SIG-M5 treated with dmso at 0.1 percent for 504 hours (cell line): ENCODE results near the gene LRPAP1.
A peak's percentile ranks its signal among the peaks of the same experiment; 100 is the strongest.

Source experiments
- DNase-seq: peaks from one replicate; lab custom pipeline; 2025; ENCODE audit not compliant: unreplicated experiment; lab: John Stamatoyannopoulos, UW

The LRPAP1 gene

GRCh38 chr4:3533423-3533820 is 1.2 kb upstream of the LRPAP1 start:
- no peak for DNase-seq

- DNase-seq = no peak
These were observed 665 bp upstream of the LRPAP1 start for GRCh38 chr4:3532751-3533422.

- DNase-seq = no peak
These were observed 824 bp downstream of the LRPAP1 start for GRCh38 chr4:3531318-3531878.

GRCh38 chr4:3530663-3531254 is 1.5 kb downstream of the LRPAP1 start:
- no peak for DNase-seq

GRCh38 chr4:3530051-3530450 is 2.2 kb downstream of the LRPAP1 start:
- DNase-seq = no peak

GRCh38 chr4:3529363-3529762 is 2.9 kb downstream of the LRPAP1 start:
- peak; percentile 91 for DNase-seq

- no peak for DNase-seq
These were observed 4.0 kb downstream of the LRPAP1 start for GRCh38 chr4:3527914-3528876.

- DNase-seq = no peak
These were observed 4.9 kb downstream of the LRPAP1 start for GRCh38 chr4:3527101-3527913.

GRCh38 chr4:3526456-3526855 is 5.8 kb downstream of the LRPAP1 start:
- no peak for DNase-seq

- no peak for DNase-seq
These were observed 6.4 kb downstream of the LRPAP1 start for GRCh38 chr4:3525532-3526430.

GRCh38 chr4:3524920-3525319 is 7.3 kb downstream of the LRPAP1 start:
- DNase-seq = no peak

- DNase-seq = no peak
These were observed 7.9 kb downstream of the LRPAP1 start for GRCh38 chr4:3524349-3524748.

GRCh38 chr4:3523628-3524221 is 8.5 kb downstream of the LRPAP1 start:
- DNase-seq = no peak

- DNase-seq = no peak
These were observed 9.0 kb downstream of the LRPAP1 start for GRCh38 chr4:3523146-3523627.

- no peak for DNase-seq
These were observed 9.6 kb downstream of the LRPAP1 start for GRCh38 chr4:3522651-3523050.

GRCh38 chr4:3522326-3522640 is 9.9 kb downstream of the LRPAP1 start:
- DNase-seq = no peak

GRCh38 chr4:3521621-3522325 is 10.4 kb downstream of the LRPAP1 start:
- DNase-seq = no peak

- DNase-seq = no peak
These were observed 11.2 kb downstream of the LRPAP1 start for GRCh38 chr4:3520796-3521600.
